Activated CD8-positive, alpha-beta T cell treated with anti-CD3 and anti-CD28 coated beads, Interleukin-2, amount 10 ng/mL, durations not matched to agents 7 days and 5 days (primary cell): Measurements from ENCODE around the gene DNPH1. TPM values are rescaled to one million over a fixed set of nuclear protein-coding genes. Genes with fewer than 3 reads are reported as not detected.

ENCODE experiments used
- ATAC-seq: fragments of 150-1000 bp; cut with Tn5 transposase; one replicate; pipeline ENCODE4 v1.10.0; 2021; ENCODE audit warnings: moderate library complexity
- CTCF ChIA-PET: fragments of 350-600 bp; sonication (Branson Sonifier 250); formaldehyde crosslinking; loops from one replicate; lab custom pipeline; 2021; ENCODE audit warnings: antibody characterized with exemption; lab: Charles Lee
- POLR2A ChIA-PET: fragments of 350-600 bp; sonication (Branson Sonifier 250); formaldehyde crosslinking; loops from one replicate; lab custom pipeline; 2021; ENCODE audit warnings: antibody characterized with exemption; lab: Charles Lee
- DNase-seq: peaks from one replicate; pipeline ENCODE4 v3.0.0-alpha.2; 2020
- H3K27ac Mint-ChIP-seq: one replicate; pipeline ENCODE4 v1.8.0; 2021; ENCODE audit warnings: mild to moderate bottlenecking, mixed read lengths
- H3K27me3 Mint-ChIP-seq: one replicate; pipeline ENCODE4 v1.8.0; 2021; ENCODE audit warnings: low read depth, mixed read lengths
- H3K36me3 Mint-ChIP-seq: one replicate; pipeline ENCODE4 v1.8.0; 2021; ENCODE audit warnings: low read depth, mixed read lengths
- H3K4me1 Mint-ChIP-seq: one replicate; pipeline ENCODE4 v1.8.0; 2021; ENCODE audit warnings: low read depth, mixed read lengths
- H3K4me3 Mint-ChIP-seq: one replicate; pipeline ENCODE4 v1.8.0; 2021; ENCODE audit warnings: mild to moderate bottlenecking, mixed read lengths
- H3K9me3 Mint-ChIP-seq: one replicate; pipeline ENCODE4 v1.8.0; 2022; ENCODE audit warnings: mixed read lengths; ENCODE audit not compliant: insufficient read depth
- total RNA-seq, 2 experiments: library from RNA; stranded (reverse); gene quantifications; one replicate each; pipeline ENCODE4 v1.2.3, GENCODE V29; 2021

DNPH1 gene, protein sequence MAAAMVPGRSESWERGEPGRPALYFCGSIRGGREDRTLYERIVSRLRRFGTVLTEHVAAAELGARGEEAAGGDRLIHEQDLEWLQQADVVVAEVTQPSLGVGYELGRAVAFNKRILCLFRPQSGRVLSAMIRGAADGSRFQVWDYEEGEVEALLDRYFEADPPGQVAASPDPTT
- total RNA-seq, result 10 to 100 TPM; 42.5 to 47.2 TPM

DNA sequence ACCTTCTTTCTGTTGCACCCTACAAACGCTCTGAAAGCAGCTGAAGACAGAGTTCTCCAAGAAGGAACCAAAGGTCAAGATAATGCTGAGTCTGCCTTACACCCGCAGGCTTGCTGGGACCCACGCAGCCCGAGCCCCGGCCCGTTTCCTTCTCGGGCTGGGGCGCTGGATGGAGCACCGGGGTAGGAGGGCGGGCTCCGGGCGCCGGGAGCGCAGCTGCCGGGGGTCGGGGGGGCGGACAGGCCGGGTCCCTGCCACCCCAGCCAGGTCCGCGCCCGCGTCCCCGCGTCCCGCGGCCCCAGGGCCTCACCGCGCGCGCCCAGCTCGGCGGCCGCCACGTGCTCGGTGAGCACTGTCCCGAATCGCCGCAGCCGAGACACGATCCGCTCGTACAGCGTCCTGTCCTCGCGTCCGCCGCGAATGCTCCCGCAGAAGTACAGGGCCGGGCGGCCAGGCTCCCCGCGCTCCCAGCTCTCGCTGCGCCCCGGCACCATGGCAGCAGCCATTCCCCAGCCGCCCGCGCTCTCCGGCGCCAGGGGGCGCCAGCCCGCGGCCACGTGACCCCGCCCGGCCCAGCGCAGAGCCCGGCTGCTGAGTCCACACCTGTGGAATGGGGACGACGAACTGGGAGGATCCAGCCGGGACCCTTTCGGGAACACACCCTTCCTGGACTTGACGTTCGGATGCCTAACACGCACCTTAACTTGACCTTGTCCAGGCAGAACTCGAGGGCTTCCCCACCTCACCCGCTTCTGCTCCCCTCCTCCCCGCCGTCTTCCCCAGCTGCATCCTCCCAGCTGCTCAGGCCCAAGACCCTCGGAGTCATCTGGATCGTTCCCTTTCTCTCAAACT lies at the start of gene DNPH1:
Gene DNPH1 (minus strand): TSS at position 531 of the 852 bp plus-strand sequence. CDS start 25 bp downstream, at position 506.
- Mint-ChIP-seq H3K4me3 (peak within 1 kb of the TSS; percentile 82), H3K9me3 (no peaks in the 10 kb centered on the region), H3K27ac (peak within 1 kb of the TSS; percentile 86), H3K27me3 (peaks cover 8% of the 10 kb centered on the region), H3K36me3 (peaks cover 19% of the 10 kb centered on the region), H3K4me1 (peaks cover 46% of the 10 kb centered on the region)
- ATAC-seq (peak; percentile 90), DNase-seq (peak; percentile 78)
- POLR2A ChIA-PET, result interaction anchor here (0.7 to 1.5 kb wide), 7 partner anchors 11 to 277 kb away, joined by 3 to 5 read pairs (median 3); partner anchors contain the start of gene TTBK1
- CTCF ChIA-PET, result interaction anchor here (0.6 to 3.0 kb wide), 33 partner anchors 8 to 288 kb away, joined by 3 to 36 read pairs (median 3); partner anchors contain the start of genes CUL9, POLR1C, SRF and TJAP1

- H3K4me1 Mint-ChIP-seq, result peaks cover 20% of the 10 kb centered on the region
- no peak overlapping the region for H3K4me3 Mint-ChIP-seq
- H3K36me3 Mint-ChIP-seq, result no peaks in the 10 kb centered on the region
- H3K27ac Mint-ChIP-seq, result no peak overlapping the region
- H3K9me3 Mint-ChIP-seq, result no peaks in the 10 kb centered on the region
- POLR2A ChIA-PET, result no interaction called here
- no peak for ATAC-seq
- no peak for DNase-seq
- CTCF ChIA-PET, result interaction anchor here (1.0 kb wide), 1 partner anchor 9 kb away, joined by 3 read pairs; no protein-coding TSS in a partner anchor
- peaks cover 68% of the 10 kb centered on the region for H3K27me3 Mint-ChIP-seq
These were observed 49.3 kb upstream of the DNPH1 start for GRCh38 chr6:43278524-43279078.

- CTCF ChIA-PET, result interaction anchor here (1.0 kb wide), 1 partner anchor 9 kb away, joined by 3 read pairs; no protein-coding TSS in a partner anchor
- Mint-ChIP-seq H3K4me1 (peaks cover 20% of the 10 kb centered on the region), H3K27me3 (peaks cover 73% of the 10 kb centered on the region), H3K27ac (no peak overlapping the region), H3K9me3 (no peaks in the 10 kb centered on the region), H3K36me3 (no peaks in the 10 kb centered on the region), H3K4me3 (no peak overlapping the region)
- DNase-seq (no peak), ATAC-seq (no peak)
- POLR2A ChIA-PET, result no interaction called here
These were observed 48.6 kb upstream of the DNPH1 start for GRCh38 chr6:43277643-43278523.

DNA sequence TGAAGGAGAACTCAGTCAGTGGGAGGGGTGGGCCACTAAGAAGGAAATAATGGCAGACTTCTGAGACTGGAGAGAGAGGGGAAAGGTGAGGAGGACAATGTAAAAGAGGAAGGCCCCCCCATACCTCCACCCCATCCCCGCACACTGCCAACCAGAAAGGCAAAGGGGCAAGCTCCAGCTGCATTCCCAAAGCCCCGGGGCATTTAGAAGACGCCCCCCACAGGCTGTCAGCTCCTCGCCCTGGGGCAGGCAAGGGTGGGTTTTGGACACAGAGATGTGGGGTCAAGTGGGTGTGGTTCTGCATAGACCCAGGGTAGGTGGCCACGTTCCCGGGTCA lies 48.0 kb upstream of the DNPH1 start:
- Mint-ChIP-seq H3K4me1 (peaks cover 19% of the 10 kb centered on the region), H3K27ac (no peak overlapping the region), H3K36me3 (no peaks in the 10 kb centered on the region), H3K9me3 (no peaks in the 10 kb centered on the region), H3K27me3 (peaks cover 71% of the 10 kb centered on the region), H3K4me3 (no peak overlapping the region)
- ATAC-seq (no peak), DNase-seq (no peak)
- ChIA-PET CTCF (interaction anchor here (0.7 kb wide), 1 partner anchor 48 kb away, joined by 4 read pairs; the partner anchor contains the start of gene DNPH1), POLR2A (no interaction called here)

DNA sequence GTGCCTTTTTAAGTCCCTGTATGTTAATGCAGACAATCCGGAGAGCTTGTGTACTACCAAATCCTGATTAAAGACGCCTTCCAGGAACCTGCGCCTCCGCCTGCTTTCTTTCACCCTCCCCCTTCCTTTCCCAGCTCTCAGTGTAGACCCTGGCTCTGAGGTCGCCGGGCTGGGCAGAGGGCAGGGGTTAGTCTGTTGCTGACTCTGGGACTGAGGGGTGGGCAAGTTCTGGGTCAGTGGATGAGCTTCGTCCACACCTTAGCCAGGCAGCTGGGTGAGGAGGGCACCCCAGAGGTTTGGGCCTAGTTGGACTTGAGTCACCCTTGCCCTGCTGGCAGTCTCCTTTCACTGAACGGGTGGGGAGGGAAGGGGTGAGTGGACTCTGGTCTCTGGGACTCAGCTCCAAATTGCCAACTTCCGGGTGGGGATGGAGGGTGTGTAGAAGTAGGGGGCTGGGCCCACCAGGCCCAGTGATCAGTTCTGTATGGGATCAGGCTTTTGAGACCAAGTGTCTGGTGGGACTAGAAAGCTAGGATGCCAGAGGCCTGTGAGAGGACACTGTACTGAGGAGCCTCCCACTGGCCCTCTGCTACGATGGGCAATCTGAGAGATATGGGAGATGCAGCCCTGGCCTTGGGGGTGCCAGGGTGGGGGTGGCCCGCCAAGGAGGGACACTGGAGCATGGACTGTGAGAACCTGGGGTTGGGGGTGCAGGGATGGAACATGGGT lies 47.5 kb upstream of the DNPH1 start:
- no peaks in the 10 kb centered on the region for H3K36me3 Mint-ChIP-seq
- ChIA-PET POLR2A (no interaction called here), CTCF (interaction anchor here (0.7 kb wide), 1 partner anchor 47 kb away, joined by 4 read pairs; the partner anchor contains the start of gene DNPH1)
- H3K27ac Mint-ChIP-seq, result no peak overlapping the region
- peaks cover 73% of the 10 kb centered on the region for H3K27me3 Mint-ChIP-seq
- no peak for DNase-seq
- no peak overlapping the region for H3K4me3 Mint-ChIP-seq
- peaks cover 18% of the 10 kb centered on the region for H3K4me1 Mint-ChIP-seq
- no peak for ATAC-seq
- H3K9me3 Mint-ChIP-seq, result no peaks in the 10 kb centered on the region

- Mint-ChIP-seq H3K9me3 (no peaks in the 10 kb centered on the region), H3K36me3 (no peaks in the 10 kb centered on the region), H3K27ac (peak overlapping the region; percentile 58), H3K4me1 (peaks cover 18% of the 10 kb centered on the region), H3K4me3 (peak overlapping the region; percentile 64), H3K27me3 (peaks cover 70% of the 10 kb centered on the region)
- POLR2A ChIA-PET, result no interaction called here
- CTCF ChIA-PET, result no interaction called here
- ATAC-seq (peak; percentile 54), DNase-seq (peak; percentile 68)
These were observed 46.7 kb upstream of the DNPH1 start for GRCh38 chr6:43275801-43276576.

- POLR2A ChIA-PET, result no interaction called here
- H3K4me1 Mint-ChIP-seq, result peaks cover 18% of the 10 kb centered on the region
- DNase-seq, result peak; percentile 33
- H3K27me3 Mint-ChIP-seq, result peaks cover 68% of the 10 kb centered on the region
- H3K36me3 Mint-ChIP-seq, result no peaks in the 10 kb centered on the region
- peak overlapping the region; percentile 64 for H3K4me3 Mint-ChIP-seq
- H3K27ac Mint-ChIP-seq, result no peak overlapping the region
- ATAC-seq, result peak; percentile 40
- H3K9me3 Mint-ChIP-seq, result no peaks in the 10 kb centered on the region
- CTCF ChIA-PET, result no interaction called here
These were observed 45.8 kb upstream of the DNPH1 start for GRCh38 chr6:43274916-43275597.

- ChIA-PET CTCF (no interaction called here), POLR2A (no interaction called here)
- H3K4me1 Mint-ChIP-seq, result peaks cover 19% of the 10 kb centered on the region
- no peaks in the 10 kb centered on the region for H3K9me3 Mint-ChIP-seq
- peak overlapping the region; percentile 45 for H3K4me3 Mint-ChIP-seq
- ATAC-seq (no peak), DNase-seq (no peak)
- H3K27ac Mint-ChIP-seq, result no peak overlapping the region
- H3K36me3 Mint-ChIP-seq, result no peaks in the 10 kb centered on the region
- peaks cover 69% of the 10 kb centered on the region for H3K27me3 Mint-ChIP-seq
These were observed 45.0 kb upstream of the DNPH1 start for GRCh38 chr6:43274127-43274915.

DNA sequence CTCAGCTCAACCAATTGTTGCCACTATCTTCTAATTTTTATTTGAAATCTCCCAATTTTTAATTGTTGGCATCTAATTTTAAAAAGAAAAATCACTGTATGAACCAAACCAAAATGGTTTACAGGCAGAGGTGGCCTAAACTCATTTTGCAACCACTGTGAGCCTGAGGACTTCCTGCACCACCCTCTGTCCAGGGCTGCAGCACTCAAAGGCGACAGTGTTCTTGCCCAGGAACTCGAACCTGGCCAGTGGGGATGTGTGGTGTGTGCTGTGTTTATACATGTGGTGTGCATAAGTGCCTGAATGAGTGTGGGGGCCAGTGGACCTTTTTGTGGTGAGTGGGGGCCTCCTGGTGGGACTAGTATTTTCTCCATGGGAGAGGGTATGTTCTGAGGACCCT lies 44.4 kb upstream of the DNPH1 start:
- CTCF ChIA-PET, result interaction anchor here (1.3 kb wide), 1 partner anchor 124 kb away, joined by 4 read pairs; no protein-coding TSS in a partner anchor
- POLR2A ChIA-PET, result no interaction called here
- Mint-ChIP-seq H3K9me3 (no peaks in the 10 kb centered on the region), H3K36me3 (no peaks in the 10 kb centered on the region), H3K27ac (no peak overlapping the region), H3K27me3 (peaks cover 71% of the 10 kb centered on the region), H3K4me3 (no peak overlapping the region), H3K4me1 (peaks cover 24% of the 10 kb centered on the region)
- ATAC-seq (no peak), DNase-seq (no peak)
